ENCODE data around the gene COASY.

DNA sequence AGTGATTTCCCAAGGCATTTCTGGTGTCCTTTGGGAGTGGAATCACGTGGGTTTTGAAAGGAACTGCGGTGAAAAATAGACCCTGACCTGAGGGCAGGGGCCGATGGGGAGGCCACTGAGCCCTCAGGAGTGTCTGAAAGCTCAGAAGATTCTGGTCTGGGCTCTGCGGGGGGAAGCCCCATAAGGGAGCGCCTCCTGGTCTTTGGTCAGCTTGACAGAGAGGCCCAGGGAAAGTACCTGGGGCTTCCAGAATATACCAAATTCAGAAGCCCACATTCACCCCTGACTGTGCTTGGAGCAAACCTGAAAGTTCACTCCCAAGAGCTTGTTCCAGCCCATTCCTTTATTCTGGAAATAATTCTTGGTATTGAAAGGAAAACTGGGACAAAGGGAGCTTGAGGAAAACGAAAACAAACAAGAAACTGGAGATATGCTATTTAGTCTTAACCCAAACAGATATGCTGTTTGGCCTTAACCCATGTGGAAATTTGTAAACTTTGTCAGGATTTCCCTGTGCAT is 49.2 kb upstream of the COASY start:
- TF ChIP-seq, protein P1, sequence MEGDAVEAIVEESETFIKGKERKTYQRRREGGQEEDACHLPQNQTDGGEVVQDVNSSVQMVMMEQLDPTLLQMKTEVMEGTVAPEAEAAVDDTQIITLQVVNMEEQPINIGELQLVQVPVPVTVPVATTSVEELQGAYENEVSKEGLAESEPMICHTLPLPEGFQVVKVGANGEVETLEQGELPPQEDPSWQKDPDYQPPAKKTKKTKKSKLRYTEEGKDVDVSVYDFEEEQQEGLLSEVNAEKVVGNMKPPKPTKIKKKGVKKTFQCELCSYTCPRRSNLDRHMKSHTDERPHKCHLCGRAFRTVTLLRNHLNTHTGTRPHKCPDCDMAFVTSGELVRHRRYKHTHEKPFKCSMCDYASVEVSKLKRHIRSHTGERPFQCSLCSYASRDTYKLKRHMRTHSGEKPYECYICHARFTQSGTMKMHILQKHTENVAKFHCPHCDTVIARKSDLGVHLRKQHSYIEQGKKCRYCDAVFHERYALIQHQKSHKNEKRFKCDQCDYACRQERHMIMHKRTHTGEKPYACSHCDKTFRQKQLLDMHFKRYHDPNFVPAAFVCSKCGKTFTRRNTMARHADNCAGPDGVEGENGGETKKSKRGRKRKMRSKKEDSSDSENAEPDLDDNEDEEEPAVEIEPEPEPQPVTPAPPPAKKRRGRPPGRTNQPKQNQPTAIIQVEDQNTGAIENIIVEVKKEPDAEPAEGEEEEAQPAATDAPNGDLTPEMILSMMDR (IDR thresholded peaks at IDR 0.05): no peak
- TF ChIP-seq POLR2A (IDR thresholded peaks at IDR 0.05) (no peak), EP300 (IDR thresholded peaks at IDR 0.05) (no peak), POLR2AphosphoS5 (IDR thresholded peaks at IDR 0.05) (peak in 2 of 3 donors; percentile 8 to 23)
